ENCODE data around the gene FYN. TPM values are rescaled to one million over a fixed set of nuclear protein-coding genes. Genes with fewer than 3 reads are reported as not detected.
A peak's percentile ranks its signal among the peaks of the same experiment; 100 is the strongest.

Gene FYN
- polyA plus RNA-seq, 3 donors: 88.4 to 149 (median 114) TPM

DNA sequence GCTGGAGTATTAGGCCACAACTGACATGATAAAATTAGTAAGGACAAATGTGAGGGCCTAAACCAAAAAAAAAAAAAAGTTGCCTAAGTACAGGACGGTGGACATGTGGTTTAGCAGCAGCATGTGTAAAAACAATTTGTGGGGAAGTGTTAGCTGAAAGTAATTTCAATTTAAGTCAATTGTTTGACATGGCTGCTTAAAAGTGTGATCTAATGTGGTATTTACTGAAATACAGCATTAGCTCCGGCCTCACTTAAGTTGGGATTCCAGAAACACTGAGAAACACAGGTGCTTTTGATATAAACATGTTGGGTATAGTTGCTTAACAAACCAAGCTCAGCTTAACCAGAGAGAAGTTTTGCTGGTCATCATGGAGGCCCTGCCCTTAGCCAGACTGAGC, 119.7 kb downstream of the FYN start:
- WGBS (ENCODE audit: insufficient coverage): 56% methylated on average over 2 of the region's 2 CpGs
- intact Hi-C loops (cut with micrococcal nuclease): no loop called here
- no peak overlapping the region for H3K4me2 ChIP-seq (replicated peaks; ENCODE audit: extremely low read depth, low read length, poor library complexity, severe bottlenecking)
- no peaks in the 10 kb centered on the region for H3K27me3 ChIP-seq (ENCODE audit: control insufficient read depth in 2 of 2, insufficient read depth in 2 of 2, low read length in 2 of 2)
- peaks cover 24% of the 10 kb centered on the region for H3K79me2 ChIP-seq (ENCODE audit: insufficient read depth, low read length)
- Mint-ChIP-seq H3K4me3 (no peak overlapping the region), H3K27ac (peak overlapping the region in 2 of 7 donors; percentile 70 to 79), H3K4me1 (peaks cover 26% of the 10 kb centered on the region), H3K9me3 (no peaks in the 10 kb centered on the region), H3K36me3 (peaks cover 36 to 44% of the 10 kb centered on the region in 2 donors), H3K27me3 (ENCODE audit: low read depth in 3 of 3) (no peaks in the 10 kb centered on the region)
- no peak overlapping the region for H3K4me3 ChIP-seq (replicated peaks in 1 of 3; ENCODE audit: low read depth in 2 of 3, low read length in 3 of 3)
- no peak for DNase-seq
- no peaks in the 10 kb centered on the region for H3K9me3 ChIP-seq (replicated peaks in 1 of 2; ENCODE audit: control insufficient read depth in 1 of 2, insufficient read depth in 1 of 2, low read length in 2 of 2)
- no peak overlapping the region for H3K9ac ChIP-seq (ENCODE audit: insufficient read depth, low read length, poor library complexity, severe bottlenecking)
- TF ChIP-seq CTCF (IDR thresholded peaks at IDR 0.05): no peak
- H3K36me3 ChIP-seq (replicated peaks in 1 of 2; ENCODE audit: control insufficient read depth in 1 of 2, insufficient read depth in 2 of 2, low read length in 2 of 2): peaks cover 0 to 23% of the 10 kb centered on the region in 2 donors
- no peak overlapping the region for H3K27ac ChIP-seq (ENCODE audit: low read depth in 1 of 2, low read length in 2 of 2)
- H3K4me1 ChIP-seq (ENCODE audit: control insufficient read depth in 1 of 2, insufficient read depth in 2 of 2, low read length in 2 of 2): peaks cover 0 to 8% of the 10 kb centered on the region in 2 donors
- no peak overlapping the region for H2AFZ ChIP-seq (ENCODE audit: insufficient read depth, low read depth, low read length, poor library complexity, severe bottlenecking)
- peaks cover 99% of the 10 kb centered on the region for H4K20me1 ChIP-seq (ENCODE audit: insufficient read depth, low read length)

DNA sequence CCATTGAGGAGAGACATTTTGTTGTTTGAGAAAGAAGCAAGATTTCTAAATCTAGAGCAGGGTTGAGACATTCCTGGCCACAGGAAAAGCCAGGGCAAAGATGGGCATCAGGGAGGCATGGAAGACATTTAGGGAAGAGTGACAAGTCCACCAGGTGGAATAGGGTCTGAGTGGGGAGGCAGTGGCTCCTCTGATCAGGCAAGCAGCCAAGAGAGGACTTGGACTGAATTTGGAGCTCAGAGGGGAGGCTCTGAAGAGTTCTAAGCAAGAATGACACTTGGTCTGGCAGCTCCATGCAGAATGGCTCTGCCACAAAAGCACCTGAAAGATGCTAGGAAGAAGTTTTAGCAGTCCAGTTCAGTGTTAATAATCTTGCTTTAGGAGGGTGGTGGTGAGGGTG, 120.8 kb downstream of the FYN start:
- H3K9ac ChIP-seq (ENCODE audit: insufficient read depth, low read length, poor library complexity, severe bottlenecking): no peak overlapping the region
- H3K36me3 ChIP-seq (replicated peaks in 1 of 2; ENCODE audit: control insufficient read depth in 1 of 2, insufficient read depth in 2 of 2, low read length in 2 of 2): peaks cover 0 to 27% of the 10 kb centered on the region in 2 donors
- no peak for TF ChIP-seq CTCF (IDR thresholded peaks at IDR 0.05)
- H2AFZ ChIP-seq (ENCODE audit: insufficient read depth, low read depth, low read length, poor library complexity, severe bottlenecking): no peak overlapping the region
- intact Hi-C loops (cut with micrococcal nuclease): no loop called here
- H3K4me3 ChIP-seq (replicated peaks in 1 of 3; ENCODE audit: low read depth in 2 of 3, low read length in 3 of 3): no peak overlapping the region
- no peaks in the 10 kb centered on the region for H3K9me3 Mint-ChIP-seq
- H3K27ac ChIP-seq (ENCODE audit: low read depth in 1 of 2, low read length in 2 of 2): no peak overlapping the region
- H3K79me2 ChIP-seq (ENCODE audit: insufficient read depth, low read length): peaks cover 26% of the 10 kb centered on the region
- DNase-seq: no peak
- peaks cover 45 to 52% of the 10 kb centered on the region in 2 donors for H3K36me3 Mint-ChIP-seq
- H3K4me1 ChIP-seq (ENCODE audit: control insufficient read depth in 1 of 2, insufficient read depth in 2 of 2, low read length in 2 of 2): peaks cover 0 to 8% of the 10 kb centered on the region in 2 donors
- no peaks in the 10 kb centered on the region for H3K9me3 ChIP-seq (replicated peaks in 1 of 2; ENCODE audit: control insufficient read depth in 1 of 2, insufficient read depth in 1 of 2, low read length in 2 of 2)
- peaks cover 26% of the 10 kb centered on the region for H3K4me1 Mint-ChIP-seq
- peaks cover 99% of the 10 kb centered on the region for H4K20me1 ChIP-seq (ENCODE audit: insufficient read depth, low read length)
- H3K27me3 ChIP-seq (ENCODE audit: control insufficient read depth in 2 of 2, insufficient read depth in 2 of 2, low read length in 2 of 2): no peaks in the 10 kb centered on the region
- H3K4me2 ChIP-seq (replicated peaks; ENCODE audit: extremely low read depth, low read length, poor library complexity, severe bottlenecking): no peak overlapping the region
- peak overlapping the region in 1 of 7 donors; percentile 55 for H3K27ac Mint-ChIP-seq
- H3K27me3 Mint-ChIP-seq (ENCODE audit: low read depth in 3 of 3): no peaks in the 10 kb centered on the region
- no peak overlapping the region for H3K4me3 Mint-ChIP-seq

Measured in CD14-positive monocyte (primary cell).